Activated T-helper 1 cell treated with Interleukin-2 at 50 U/mL for 16 hours (primary cell): Measurements from ENCODE around the gene SNX27.
"Not testable (repeated sequence)": the region's sequence is repeated elsewhere in the genome, so short reads cannot be mapped to it uniquely, and the experiment has no call there.

Source experiments
- DNase-seq: peaks from one replicate; pipeline ENCODE4 v3.0.0-alpha.2; 2020; ENCODE audit warnings: low read depth

The SNX27 gene

GRCh38 chr1:151604291-151604690 lies 7.6 kb upstream of the SNX27 start:
- DNase-seq = no peak

DNA sequence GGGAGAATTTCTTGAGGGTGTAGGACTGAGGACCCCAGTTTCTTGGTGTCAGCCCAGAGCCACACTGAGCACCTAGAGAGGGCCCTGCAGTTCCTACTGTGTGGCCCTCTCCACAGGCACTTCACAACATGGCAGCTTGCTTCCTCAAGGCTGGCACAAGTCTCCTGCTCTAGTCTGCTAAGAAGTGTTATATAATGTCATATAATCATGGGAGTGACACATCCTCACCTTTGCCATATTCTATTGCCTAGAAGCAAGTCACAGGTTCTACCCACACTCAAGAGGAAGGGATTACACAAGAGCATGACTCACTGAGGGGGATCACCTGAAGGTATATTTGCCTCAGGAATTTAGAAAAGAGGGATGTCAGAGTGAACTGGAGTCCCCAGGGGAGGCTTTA lies 5.5 kb upstream of the SNX27 start:
- DNase-seq = no peak

DNA sequence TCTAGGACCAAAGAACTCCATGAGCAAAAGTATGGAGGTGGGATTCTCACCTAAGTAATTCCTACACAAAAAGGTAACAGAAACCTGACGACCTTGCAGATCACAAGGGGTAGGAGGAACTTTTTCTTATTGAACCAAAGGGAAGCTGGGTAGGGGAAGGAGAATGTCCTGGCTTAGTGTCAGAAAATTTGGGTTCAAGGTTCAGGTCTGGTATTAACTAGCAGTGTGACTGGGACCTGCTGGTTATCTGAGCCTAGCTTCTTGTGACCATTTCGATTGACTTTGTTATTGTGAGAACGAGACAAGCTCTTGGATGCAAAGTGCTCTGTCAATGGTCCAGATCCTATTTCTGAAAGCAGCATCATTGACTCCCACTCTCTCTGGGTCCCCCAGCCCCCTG lies 5.0 kb upstream of the SNX27 start:
- DNase-seq = no peak

GRCh38 chr1:151610142-151610541 lies 1.7 kb upstream of the SNX27 start:
- DNase-seq = no peak

DNA sequence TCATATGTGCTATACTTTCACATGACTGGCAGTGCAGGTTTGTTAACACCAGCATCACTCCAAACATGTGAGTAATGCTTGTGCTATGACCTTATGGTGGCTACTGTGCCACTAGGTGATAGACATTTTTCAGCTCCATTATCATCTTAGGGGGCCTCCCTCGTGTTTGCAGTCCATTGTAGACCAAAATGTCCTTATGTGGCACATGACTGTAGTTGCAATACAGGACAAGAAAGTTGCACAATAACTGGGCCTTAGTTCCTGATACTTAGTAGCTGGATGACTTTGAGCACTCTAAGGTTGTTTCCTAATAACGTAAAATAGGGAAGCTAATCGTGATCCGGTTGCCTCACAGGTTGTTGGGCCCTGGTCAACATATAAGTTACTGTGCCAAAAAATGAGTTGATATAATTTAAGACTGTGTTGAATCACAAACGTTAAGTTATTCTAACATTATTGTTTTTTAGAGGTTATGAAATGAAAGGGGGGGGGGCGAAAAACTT lies 511 bp upstream of the SNX27 start:
- DNase-seq = no peak

GRCh38 chr1:151612501-151613281 lies 841 bp downstream of the SNX27 start:
- DNase-seq = peak; percentile 1

DNA sequence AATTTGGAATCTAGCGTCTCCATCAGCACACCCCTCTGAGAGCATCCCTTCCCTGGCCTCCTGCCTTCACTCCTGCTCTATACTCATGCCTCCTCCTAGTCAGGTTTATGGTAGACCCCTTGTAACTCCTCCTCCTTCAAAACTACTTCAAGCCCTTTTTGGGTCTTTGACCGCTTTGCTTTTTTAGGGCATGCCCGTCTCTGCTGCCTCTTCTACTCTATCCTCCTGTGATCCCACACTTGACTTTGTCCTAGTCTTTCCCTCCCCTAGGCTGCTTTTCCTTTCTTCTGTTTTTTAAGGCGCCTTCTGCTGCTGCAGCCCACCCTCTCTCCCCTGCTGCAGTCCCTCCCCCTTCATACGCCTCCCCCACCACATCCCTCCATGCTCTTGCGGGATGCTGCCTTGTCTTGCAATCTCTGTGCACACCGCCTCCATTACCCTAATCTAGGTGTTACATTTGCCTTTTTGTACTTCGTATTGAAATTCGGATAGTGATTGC lies 1.5 kb downstream of the SNX27 start:
- DNase-seq = no peak

DNA sequence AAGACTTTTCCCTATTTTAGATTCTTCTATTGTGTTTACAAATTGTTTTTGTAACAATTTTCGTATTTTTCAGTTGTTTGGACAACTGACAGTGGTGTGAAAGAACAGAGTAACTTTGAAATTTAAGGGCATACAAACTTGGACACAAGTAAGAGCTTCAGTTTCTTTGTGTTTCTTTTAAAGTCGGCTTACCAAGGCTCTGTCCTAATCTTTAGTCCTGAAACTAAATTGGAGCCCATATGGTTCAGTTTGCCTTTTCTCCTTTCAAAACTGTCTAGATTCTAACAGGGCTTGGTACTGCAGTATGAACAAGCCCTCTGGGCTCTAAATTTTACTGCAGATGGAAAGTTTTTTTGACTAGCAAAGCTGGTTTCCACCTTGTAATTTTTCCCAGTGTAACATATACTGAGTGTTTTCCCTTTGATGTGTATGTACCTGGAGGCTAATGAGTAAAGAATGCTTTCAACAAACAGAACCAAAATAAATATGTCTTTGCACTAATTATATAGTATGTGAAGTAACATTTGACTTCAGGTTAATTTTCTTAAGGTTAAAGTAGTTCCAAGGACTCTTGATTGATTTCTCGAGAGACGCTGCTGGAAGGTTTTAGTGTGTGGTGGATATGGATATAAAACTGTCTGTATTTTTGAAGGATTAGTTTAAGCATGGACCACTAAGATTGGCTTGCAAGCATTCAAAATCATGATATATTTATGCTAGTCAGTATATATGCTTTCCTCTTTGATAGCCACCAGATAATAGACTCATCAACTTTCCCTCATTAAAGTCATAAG lies 4.1 kb downstream of the SNX27 start:
- no peak for DNase-seq

- no peak for DNase-seq
These were observed 4.6 kb downstream of the SNX27 start for GRCh38 chr1:151616505-151616849.

DNA sequence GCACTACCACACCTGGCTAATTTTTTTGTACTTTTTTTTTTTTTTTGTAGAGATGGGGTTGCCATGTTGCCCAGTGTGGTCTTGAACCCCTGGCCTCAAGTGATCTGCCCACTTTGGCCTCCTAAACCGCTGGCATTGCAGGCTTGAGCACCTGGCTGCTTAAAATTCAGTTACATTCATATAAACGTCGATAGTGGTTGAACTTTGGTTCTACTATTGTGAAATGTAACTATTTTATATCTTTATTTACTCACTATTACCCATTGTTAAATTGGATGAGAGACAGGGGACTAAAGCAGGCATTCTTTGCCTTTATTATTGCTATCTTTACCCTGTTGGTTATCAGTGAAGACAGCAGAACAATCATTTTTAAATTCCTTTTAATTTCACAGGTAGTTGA lies 6.2 kb downstream of the SNX27 start:
- DNase-seq = no peak

DNA sequence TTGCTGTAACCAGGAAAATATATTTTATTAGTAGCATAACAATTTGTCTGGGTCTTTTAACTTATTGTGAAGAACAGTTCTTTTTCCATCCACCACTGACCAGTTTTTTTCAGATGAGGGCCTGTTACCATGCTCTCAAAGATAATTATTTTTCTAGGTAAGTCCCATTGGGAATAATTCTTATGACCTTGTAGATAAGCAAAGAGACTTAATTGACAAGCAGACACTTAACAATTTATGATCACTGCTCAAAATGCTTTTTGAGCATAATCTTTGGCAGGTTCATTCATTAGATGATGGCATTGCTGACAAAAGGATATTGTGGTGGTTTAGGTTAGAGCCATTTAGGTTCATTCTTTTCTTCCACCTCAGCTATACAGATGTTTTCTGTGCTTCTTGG lies 6.6 kb downstream of the SNX27 start:
- no peak for DNase-seq

GRCh38 chr1:151618996-151619395 lies 7.1 kb downstream of the SNX27 start:
- DNase-seq = not testable (repeated sequence)

DNA sequence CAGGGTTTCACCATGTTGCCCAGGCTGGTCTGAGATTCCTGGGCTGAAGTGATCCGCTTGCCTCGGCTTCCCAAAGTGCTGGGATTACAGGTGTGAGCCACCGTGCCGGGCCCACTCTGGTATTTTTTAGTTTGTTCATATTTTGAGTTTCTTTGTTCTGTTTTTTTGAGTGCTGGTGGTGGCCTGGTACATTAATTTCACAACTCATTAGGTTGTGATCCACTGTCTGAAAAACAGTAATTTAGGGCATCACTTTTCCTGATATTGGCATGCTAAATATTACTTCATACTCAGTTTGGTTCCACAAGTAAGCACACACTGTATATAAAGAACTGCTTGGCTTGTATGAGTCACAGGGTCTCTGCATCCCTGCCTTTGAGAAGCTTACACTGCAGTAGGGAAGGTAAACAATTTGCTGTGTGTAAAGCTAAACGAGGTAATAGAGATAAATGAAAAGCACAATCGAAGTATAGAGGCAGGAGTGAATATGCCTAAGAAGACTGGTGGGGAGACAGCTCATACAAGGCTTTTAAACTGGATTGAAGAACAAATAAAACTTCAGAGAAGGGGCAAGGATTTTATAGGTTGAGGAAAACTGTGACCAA lies 7.7 kb downstream of the SNX27 start:
- DNase-seq = no peak

GRCh38 chr1:151620286-151620685 lies 8.4 kb downstream of the SNX27 start:
- no peak for DNase-seq

DNA sequence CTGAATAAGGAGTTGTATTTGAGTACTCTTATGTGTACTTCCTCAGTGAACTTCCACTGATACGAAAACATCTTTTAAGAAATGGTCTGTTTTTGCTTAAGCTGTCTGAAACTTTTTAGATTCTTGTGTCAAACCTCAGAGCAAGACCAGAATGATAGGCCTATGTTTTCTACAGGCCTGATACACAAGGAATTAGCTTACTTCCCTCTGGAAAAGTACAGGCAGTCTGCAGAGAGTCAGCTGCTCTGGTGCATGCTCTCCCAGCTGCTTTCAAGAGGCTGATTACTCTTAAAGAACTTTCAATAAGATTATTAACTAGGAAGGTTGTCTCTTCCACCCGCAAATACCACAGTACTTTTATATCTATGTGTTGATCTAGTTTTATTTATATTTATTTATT lies 9.5 kb downstream of the SNX27 start:
- DNase-seq = no peak

DNA sequence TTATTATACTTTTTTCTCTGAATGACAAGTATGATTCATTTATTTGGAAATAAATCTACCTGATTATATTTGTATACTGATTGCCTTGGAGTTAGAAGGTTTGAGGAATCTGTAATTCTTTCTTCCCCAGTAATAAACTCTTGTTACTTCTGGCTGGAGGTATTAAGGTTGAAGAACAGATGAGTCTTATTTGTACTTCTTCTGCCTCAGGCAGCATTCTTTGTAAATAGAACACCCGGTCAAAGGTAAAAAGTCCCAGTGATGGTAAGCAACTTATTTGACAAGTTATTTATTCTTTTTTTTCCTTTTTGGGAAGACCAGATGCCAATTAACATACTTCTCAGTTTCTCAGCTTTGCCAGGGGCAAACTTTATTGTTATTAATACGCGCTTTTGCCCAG lies 12.9 kb downstream of the SNX27 start:
- no peak for DNase-seq

GRCh38 chr1:151626740-151627334 lies 15.0 kb downstream of the SNX27 start:
- DNase-seq = no peak

DNA sequence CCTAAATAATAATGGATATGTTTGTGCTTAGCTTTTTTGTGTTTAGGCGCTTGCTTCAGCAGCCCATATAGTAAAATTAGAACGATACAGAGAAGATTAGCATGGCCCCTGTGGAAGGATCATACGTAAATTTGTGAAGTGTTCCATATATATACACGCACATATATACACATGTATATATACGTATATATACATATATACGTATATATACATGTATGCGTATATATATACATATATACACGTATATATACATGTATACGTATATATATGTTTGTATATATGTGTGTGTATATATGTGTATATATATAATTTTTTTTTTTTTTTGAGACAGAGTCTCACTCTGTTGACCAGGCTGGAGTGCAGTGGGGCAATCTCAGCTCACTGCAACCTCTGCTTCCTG lies 17.4 kb downstream of the SNX27 start:
- DNase-seq = no peak

DNA sequence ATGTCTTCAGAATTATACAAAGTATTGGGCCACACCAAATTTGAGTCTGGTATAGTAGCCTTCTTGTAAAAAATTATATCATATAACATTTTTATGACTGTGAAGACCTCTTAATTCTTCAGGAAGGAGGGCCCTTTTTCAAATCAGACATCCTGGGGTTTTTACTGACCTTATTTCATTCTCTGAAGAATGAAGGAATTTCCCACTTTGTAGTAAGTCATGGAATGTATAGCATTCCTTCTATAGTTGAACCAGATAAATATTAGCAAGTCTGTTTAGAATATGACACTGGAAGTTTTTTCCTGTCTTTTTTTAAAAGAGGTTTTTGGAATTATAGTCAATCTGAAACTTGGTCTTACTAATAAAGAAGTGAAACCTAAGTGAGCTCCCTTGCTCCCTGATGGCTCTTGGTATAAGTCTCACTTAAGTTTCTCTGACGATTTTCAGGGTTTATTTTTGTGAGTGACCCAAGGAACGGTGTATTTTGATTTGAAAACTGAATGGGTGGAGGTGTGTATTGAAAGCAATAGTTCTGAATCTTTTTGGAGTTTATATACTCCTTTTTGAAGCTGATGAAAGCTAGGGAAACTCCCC lies 23.7 kb downstream of the SNX27 start:
- DNase-seq = no peak

DNA sequence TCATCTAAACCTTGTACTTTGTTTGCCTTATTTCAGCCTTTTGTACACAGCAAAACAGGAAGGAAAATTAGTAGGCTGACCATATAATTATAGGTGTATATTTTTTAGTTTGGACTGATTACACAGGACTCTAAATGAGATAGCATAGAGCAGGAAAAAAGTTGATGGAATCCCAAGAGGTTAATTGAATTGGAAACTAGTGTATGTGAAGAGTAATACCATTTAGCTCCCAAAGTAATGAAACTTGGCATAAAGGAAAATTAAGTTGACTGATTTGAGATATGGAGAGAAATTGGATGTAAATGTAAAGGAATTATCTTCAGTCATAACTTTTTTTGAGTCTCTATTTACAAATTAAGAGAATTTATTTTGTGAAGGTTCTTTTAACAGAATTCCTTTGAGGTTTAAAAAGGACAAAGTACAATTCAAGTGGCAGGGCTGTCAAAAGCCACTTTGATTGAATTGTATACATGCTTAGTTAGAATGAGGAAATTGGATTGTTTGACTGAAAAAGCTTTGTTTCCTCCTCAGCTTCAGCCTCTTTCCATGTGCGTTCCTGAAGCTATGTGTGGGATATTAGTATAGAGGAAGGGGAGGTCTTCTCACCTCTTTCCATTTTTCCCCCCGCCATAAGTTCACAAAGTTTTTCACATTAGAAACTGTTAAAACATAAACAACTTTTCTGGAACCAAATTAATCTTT lies 26.4 kb downstream of the SNX27 start:
- DNase-seq = no peak

- DNase-seq = no peak
These were observed 27.0 kb downstream of the SNX27 start for GRCh38 chr1:151638812-151639211.
